ENCODE results near the gene PTGDS. TPM values are rescaled to one million over a fixed set of nuclear protein-coding genes. Genes with fewer than 3 reads are reported as not detected.

PTGDS gene
- total RNA-seq, 1 donor from 2014 or later: 0.26 TPM

GRCh38 chr9:136955943-136956335, 21.4 kb upstream of the PTGDS start:
- H3K27me3 ChIP-seq (ENCODE audit: control insufficient read depth, insufficient read depth, low read length): peaks cover under 1% of the 10 kb centered on the region
- no peaks in the 10 kb centered on the region for H3K36me3 ChIP-seq (ENCODE audit: control insufficient read depth, insufficient read depth, low read length)
- no peak for DNase-seq (ENCODE audit: low read depth)
- no peak for TF ChIP-seq CTCF (IDR thresholded peaks at IDR 0.05; ENCODE audit: insufficient read depth, low read length, severe bottlenecking)
- no peak overlapping the region for H3K4me3 ChIP-seq (ENCODE audit: low read depth, low read length)
- no peak for FAIRE-seq

GRCh38 chr9:136956604-136957003, 20.7 kb upstream of the PTGDS start:
- no peak for DNase-seq (ENCODE audit: low read depth)
- Histone ChIP-seq H3K4me3 (ENCODE audit: low read depth, low read length) (no peak overlapping the region), H3K36me3 (ENCODE audit: control insufficient read depth, insufficient read depth, low read length) (no peaks in the 10 kb centered on the region), H3K27me3 (ENCODE audit: control insufficient read depth, insufficient read depth, low read length) (peaks cover 3% of the 10 kb centered on the region)
- TF ChIP-seq CTCF (IDR thresholded peaks at IDR 0.05; ENCODE audit: insufficient read depth, low read length, severe bottlenecking): no peak
- no peak for FAIRE-seq

DNA sequence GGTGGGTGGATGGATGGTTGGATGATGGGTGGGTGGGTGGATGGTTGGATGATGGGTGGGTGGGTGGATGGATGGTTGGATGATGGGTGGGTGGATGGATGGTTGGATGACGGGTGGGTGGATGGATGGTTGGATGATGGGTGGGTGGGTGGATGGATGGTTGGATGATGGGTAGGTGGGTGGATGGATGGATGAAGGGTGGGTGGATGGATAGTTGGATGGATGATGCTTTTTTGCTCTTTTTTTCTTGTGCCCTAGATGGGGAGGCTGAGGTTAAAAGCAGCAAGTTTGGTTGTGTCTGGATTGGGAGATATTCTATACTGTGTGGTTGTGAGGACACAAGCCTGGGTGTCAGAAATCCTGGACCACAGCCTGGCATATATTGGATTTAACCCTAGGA, 19.8 kb upstream of the PTGDS start:
- Histone ChIP-seq H3K36me3 (ENCODE audit: control insufficient read depth, insufficient read depth, low read length) (no peaks in the 10 kb centered on the region), H3K27me3 (ENCODE audit: control insufficient read depth, insufficient read depth, low read length) (peaks cover 3% of the 10 kb centered on the region), H3K4me3 (ENCODE audit: low read depth, low read length) (no peak overlapping the region)
- no peak for TF ChIP-seq CTCF (IDR thresholded peaks at IDR 0.05; ENCODE audit: insufficient read depth, low read length, severe bottlenecking)
- FAIRE-seq (no peak), DNase-seq (ENCODE audit: low read depth) (no peak)

DNA sequence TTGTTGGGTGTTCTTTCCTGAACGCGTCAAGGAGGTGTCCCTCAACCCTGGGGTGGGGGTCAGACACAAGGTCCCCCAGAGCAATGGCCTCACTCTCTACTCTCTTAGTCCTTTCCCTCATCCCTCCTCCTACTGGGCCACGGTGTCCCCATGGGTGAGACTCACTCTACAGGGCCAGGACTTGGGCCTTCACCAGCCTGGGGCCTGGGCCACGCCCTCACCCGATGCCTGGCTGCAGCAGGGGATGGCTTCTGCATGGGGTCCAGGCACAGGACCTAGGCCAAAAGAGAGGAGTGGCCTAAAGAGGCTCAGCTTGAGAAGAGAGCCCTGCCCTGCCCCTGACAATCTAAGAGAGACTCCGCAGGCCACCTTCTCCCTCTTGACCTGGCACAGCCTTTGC, 19.4 kb upstream of the PTGDS start:
- Histone ChIP-seq H3K4me3 (ENCODE audit: low read depth, low read length) (no peak overlapping the region), H3K36me3 (ENCODE audit: control insufficient read depth, insufficient read depth, low read length) (no peaks in the 10 kb centered on the region), H3K27me3 (ENCODE audit: control insufficient read depth, insufficient read depth, low read length) (peaks cover 3% of the 10 kb centered on the region)
- no peak for DNase-seq (ENCODE audit: low read depth)
- TF ChIP-seq CTCF (IDR thresholded peaks at IDR 0.05; ENCODE audit: insufficient read depth, low read length, severe bottlenecking): no peak
- peak; percentile 68 for FAIRE-seq

DNA sequence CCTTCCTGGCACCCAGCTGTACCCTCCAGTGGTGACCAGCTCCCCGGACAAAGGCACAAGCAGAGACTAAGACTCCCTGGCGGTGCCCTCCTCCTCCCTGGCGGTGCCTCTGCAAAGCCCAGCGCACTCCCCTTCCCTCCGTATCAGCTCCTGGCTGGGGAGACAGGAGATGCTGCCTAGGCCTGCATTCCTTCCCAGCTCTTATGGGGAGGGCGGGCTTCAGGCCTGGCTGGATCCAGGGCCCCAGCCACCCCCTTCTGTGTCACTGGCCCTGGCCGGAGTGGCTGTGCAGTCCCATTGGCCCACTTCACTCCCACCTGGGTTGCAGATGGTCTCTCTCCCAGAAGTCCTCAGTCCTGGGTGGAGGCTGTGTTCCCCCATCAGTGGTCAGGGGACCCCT, 18.8 kb upstream of the PTGDS start:
- FAIRE-seq (no peak), DNase-seq (ENCODE audit: low read depth) (no peak)
- TF ChIP-seq CTCF (IDR thresholded peaks at IDR 0.05; ENCODE audit: insufficient read depth, low read length, severe bottlenecking): no peak
- Histone ChIP-seq H3K36me3 (ENCODE audit: control insufficient read depth, insufficient read depth, low read length) (no peaks in the 10 kb centered on the region), H3K4me3 (ENCODE audit: low read depth, low read length) (no peak overlapping the region), H3K27me3 (ENCODE audit: control insufficient read depth, insufficient read depth, low read length) (peaks cover 3% of the 10 kb centered on the region)
